PFSK-1 (cell line): ENCODE results near the gene LYSET.
A peak's percentile ranks its signal among the peaks of the same experiment; 100 is the strongest.

Experiments
- FOXP2 ChIP-seq: optimal IDR thresholded peaks from 2 replicates; pipeline ENCODE3; 2011; ENCODE audit warnings: borderline replicate concordance, control low read depth, inconsistent platforms; ENCODE audit not compliant: insufficient read depth; ENCODE audit errors: extremely low read length, extremely low read depth
- POLR2AphosphoS5 ChIP-seq: IDR thresholded peaks from 2 replicates; pipeline ENCODE4 v1.6.1; 2012; ENCODE audit warnings: low read depth, mild to moderate bottlenecking, control low read depth, low read length, moderate library complexity
- REST ChIP-seq, 2 experiments: IDR thresholded peaks; 2 replicates each; pipeline versions ENCODE4 v1.6.1 to v1.8.0; 2011 to 2012; ENCODE audit warnings: low read depth in 2 of 2, low read length in 2 of 2, control low read depth in 1 of 2, inconsistent platforms in 1 of 2, mild to moderate bottlenecking in 1 of 2, moderate library complexity in 1 of 2; ENCODE audit not compliant: insufficient read depth in 1 of 2
- SIN3A ChIP-seq: IDR thresholded peaks from 2 replicates; pipeline ENCODE4 v1.6.1; 2012; ENCODE audit warnings: mild to moderate bottlenecking, low read length, moderate library complexity, borderline replicate concordance; ENCODE audit not compliant: insufficient read depth
- TAF1 ChIP-seq: IDR thresholded peaks from 2 replicates; pipeline ENCODE4 v1.6.1; 2012; ENCODE audit warnings: low read length, control low read depth, borderline replicate concordance; ENCODE audit not compliant: insufficient read depth

LYSET gene

GRCh38 chr14:93200553-93200952, 15.4 kb downstream of the LYSET start:
- TF ChIP-seq SIN3A = no peak

GRCh38 chr14:93201155-93201704, 16.1 kb downstream of the LYSET start:
- TF ChIP-seq SIN3A (no peak), FOXP2 (no peak), POLR2AphosphoS5 (no peak), TAF1 (no peak), REST (IDR thresholded peaks at IDR 0.05; ENCODE audit: insufficient read depth in 1 of 2, low read depth in 2 of 2, low read length in 2 of 2) (no peak)

- 0 out of 2 replicates have a peak, but pooled peaks have one; percentile 26 for TF ChIP-seq TAF1
- peak; percentile 41; the same call in 1 of the 2 replicates for TF ChIP-seq SIN3A
- TF ChIP-seq POLR2AphosphoS5 = peak; percentile 55; the same call in 1 of the 2 replicates
- TF ChIP-seq REST (IDR thresholded peaks at IDR 0.05; ENCODE audit: insufficient read depth in 1 of 2, low read depth in 2 of 2, low read length in 2 of 2) = no peak
- TF ChIP-seq FOXP2 = peak; percentile 34
Observed at GRCh38 chr14:93206793-93207467, 21.8 kb downstream of the LYSET start, which contains the start of the genes GON7 and UBR7. Gene GON7, minus strand, starts transcription at chr14:93207065. Its CDS starts 28 bp downstream, at chr14:93207037. Gene UBR7, plus strand, starts transcription at chr14:93207256. Its CDS starts 36 bp downstream, at chr14:93207292.

- TF ChIP-seq SIN3A = no peak
- no peak for TF ChIP-seq REST (IDR thresholded peaks at IDR 0.05; ENCODE audit: insufficient read depth in 1 of 2, low read depth in 2 of 2, low read length in 2 of 2)
- TF ChIP-seq FOXP2 = no peak
- TF ChIP-seq TAF1 = no peak
- TF ChIP-seq POLR2AphosphoS5 = no peak
Observed at GRCh38 chr14:93207468-93208308, 22.6 kb downstream of the LYSET start.

GRCh38 chr14:93212432-93212831, 27.3 kb downstream of the LYSET start:
- TF ChIP-seq POLR2AphosphoS5 (no peak), TAF1 (no peak), SIN3A (no peak), REST (IDR thresholded peaks at IDR 0.05; ENCODE audit: insufficient read depth in 1 of 2, low read depth in 2 of 2, low read length in 2 of 2) (no peak), FOXP2 (no peak)
